COLO668 (cell line): ENCODE data around the gene VWCE.

Source experiments
- DNase-seq: peaks from one replicate; lab custom pipeline; 2025; ENCODE audit not compliant: unreplicated experiment; lab: John Stamatoyannopoulos, UW

Gene VWCE

DNA sequence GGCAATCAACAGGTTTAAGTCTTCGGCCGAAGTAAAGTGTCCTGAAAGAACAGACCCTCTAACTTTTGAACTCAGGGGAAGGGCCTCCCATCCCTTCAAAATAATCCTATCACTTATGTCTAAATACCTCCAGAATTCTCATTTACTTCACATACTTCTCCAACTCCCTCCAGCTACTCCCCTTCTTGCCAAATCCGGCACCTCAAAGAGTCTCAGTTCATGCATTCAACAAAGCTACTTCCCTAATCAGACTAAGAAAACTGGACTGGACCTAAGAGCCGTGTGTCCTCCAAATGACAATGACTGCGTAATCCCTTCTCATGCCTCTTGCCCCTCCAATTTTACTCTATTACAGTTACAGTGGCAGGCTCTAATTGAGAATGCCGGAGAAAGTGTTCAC is 36.5 kb upstream of the VWCE start:
- no peak for DNase-seq

DNA sequence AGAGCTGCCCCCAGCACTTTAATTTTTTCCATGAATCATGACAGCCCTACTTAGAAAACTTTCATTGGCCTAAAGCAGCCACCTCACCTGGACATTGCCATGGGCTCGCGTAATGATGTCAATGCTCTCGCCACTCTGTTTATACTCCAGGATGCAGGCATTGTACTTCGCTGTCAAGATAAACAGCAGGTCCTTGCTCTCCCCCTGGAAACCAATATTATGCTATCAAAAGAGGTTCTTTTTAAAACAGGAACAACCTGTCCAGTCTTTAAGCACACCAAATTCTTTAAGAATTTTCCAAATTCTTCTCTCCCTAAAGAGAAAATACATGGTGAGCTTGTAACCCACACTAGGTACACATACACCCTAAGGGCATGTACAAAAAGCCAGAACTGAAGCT is 34.8 kb upstream of the VWCE start:
- DNase-seq, result no peak

DNA sequence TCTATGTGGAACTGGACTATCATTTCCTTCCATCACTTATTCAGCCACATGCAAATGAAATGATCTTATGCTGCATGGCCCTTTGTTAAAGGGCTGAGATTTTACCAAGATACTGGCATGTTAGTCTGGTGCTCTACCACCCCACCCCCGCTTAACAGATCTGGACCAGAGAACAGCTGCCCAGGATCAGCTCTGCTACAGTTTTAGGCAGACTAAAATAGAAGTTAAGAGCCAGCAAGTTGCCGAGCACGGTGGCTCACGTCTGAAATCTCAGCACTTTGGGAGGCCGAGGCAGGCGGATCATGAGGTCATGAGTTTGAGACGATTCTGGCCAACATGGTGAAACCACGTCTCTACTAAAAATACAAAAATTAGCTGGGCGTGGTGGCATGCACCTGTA is 33.2 kb upstream of the VWCE start:
- DNase-seq, result no peak

DNA sequence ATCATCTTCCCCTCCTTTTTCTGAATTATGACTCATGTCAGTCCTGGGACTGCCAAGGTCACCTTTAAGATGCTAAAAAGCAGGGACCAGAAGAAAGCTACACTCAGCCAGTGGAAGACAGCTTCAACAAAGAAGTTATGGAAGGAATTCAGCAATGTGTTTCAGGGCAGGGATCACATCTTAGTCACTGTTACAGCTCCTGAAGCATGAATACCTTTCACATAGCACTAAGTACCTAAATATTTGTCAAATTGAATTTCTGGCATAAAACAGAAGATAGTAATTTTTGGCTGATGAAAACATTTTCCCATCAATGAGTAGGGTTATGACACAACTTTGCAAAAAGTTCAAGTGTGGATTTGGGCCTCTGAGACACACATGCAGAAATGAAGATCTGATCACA is 32.6 kb upstream of the VWCE start:
- DNase-seq, result no peak

DNA sequence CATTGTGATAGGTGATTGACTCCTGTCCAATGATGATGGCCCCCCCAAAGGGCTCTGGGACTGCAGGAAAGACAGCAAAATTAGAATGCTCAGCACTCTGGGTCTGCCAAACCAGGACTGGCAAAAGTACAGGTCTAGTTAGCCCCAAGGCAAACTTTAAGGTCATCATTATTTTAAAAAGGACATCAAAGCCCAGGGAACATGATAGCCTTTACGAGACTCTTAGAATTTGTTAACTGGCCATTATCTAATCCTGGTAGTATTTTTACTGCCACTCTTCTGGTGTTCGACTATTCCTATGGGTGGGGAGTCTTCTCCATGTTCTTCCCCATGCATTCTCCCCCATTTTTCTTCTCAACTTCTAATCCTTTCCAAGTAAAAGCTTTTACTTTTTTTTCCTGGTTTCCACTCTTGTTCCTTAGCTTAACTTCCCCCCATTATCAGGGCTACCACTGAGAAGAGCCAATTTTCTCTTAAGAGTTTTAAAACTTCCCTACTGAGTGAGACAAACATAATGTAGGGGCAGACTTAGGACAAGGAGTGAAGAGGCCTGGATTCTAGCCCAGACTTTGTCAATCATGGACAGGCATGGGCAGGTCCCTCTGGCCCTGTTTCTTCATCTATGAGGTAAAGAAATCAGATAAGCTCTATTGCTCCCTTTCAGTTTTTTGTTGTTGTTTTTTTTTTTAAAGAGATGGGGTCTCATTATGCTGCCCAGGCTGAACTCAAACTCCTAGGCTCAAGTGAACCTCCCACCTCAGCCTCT is 30.7 kb upstream of the VWCE start:
- no peak for DNase-seq

DNA sequence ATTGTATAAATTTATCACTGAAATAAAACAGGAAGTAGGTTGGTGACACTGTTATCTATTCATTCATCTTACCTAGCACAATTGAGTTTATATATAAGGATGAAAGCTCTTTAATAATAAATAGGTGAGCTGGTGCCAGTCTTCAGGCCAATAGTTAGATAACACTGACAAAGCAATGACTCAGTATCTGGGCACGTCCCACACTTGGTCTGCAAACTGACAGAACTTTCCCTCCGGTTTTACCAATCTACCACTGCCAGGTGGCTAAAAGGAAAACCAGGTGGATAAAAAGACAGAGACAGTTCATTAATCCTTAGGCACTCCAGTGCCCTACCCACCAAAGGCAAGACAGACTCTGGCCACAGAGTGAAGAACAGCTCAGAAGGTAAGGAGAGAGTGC is 20.1 kb upstream of the VWCE start:
- no peak for DNase-seq

DNA sequence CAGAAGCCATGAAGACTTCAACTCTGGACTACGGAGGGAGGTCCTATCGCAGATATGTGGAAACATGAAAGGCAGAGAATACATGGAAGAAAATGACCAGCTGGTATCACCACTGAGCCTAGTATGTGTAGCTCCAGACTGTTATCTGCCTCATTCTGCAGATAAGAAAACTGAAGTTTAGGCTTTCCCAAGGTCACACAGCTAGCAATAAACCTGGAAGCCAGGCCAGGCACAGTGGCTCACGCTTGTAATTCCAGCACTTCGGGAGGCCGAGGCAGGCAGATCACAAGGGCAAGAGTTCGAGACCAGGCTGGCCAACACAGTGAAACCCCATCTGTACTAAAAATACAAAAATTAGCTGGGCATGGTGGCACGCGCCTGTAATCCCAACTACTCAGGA is 15.6 kb upstream of the VWCE start:
- no peak for DNase-seq

- DNase-seq, result no peak
Measured at GRCh38 chr11:61309739-61310138, 14.6 kb upstream of the VWCE start.

- DNase-seq, result no peak
Measured at GRCh38 chr11:61309141-61309540, 14.0 kb upstream of the VWCE start.

DNA sequence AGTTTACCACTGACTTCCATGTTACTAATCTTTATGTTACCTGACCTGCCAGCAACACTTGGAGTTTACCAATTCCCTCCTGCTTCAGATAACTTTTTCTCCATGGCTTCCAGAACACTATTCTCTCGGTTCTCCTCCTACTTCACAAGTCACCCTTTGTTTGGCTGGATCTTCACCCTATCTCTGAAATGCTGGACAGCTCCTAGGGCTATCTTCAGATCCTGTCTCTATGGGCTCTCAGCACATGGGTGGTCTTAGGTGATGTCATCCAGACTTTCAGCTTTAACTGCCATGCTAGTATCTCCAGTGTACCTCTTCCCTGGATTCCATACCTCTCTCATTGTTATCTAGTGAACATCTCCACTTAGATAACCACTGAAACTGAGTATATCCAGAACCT is 12.2 kb upstream of the VWCE start:
- DNase-seq, result no peak

DNA sequence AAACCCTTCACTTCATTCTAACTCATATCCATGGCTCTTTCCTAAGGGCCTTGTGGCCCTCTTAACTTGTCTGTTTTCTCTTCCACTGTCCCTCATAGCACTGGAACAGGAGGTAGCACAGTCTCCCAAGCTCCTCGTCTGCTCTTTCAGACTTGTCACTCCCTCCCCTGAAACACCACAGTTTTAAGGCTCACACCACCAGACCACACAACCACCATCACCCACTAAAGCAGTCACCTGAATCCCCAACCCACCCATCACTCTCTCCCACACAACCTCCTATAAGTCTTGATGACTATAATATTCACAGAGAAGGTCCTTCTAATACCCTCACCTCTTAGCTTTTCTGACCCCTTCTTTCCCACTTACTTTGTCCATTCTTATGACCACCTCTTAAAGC is 11.1 kb upstream of the VWCE start:
- no peak for DNase-seq

DNA sequence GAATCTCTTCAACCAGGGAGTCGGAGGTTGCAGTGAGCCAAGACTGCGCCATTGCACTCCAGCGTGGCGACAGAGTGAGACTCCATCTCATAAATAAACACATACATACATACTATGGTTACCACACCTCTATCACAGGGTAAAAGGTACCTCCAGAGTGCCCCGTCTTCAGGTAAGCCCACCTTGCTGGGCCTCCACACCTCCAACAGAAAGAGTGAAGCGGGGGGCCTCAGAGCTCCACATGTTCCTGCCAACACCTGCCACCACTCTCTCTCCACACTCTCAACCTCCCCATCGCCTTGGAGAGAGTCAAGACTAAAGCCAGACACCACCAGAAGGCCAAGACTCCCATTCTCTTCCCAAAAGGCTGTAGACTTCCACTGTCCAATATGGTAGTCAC is 10.3 kb upstream of the VWCE start:
- DNase-seq, result no peak

DNA sequence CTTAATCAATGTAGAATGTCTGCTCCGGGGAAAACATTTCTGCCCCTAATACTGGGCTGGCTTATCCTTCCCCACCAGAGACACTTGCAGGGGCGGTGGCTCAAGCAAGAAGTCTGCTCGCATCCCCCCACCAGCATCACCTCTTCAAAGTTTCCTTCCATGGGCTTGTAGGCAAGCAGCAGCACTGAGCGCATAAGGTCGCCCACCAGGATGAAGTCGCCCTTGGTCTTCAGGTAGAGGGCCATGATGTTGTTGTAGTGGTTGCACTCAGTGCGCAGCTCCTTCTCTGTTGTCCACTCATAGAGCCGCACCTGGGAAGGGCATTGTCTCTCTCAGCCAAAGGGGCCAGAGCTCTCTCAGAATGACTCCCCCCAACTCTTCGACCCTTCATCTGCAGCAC is 8.6 kb upstream of the VWCE start:
- no peak for DNase-seq

DNA sequence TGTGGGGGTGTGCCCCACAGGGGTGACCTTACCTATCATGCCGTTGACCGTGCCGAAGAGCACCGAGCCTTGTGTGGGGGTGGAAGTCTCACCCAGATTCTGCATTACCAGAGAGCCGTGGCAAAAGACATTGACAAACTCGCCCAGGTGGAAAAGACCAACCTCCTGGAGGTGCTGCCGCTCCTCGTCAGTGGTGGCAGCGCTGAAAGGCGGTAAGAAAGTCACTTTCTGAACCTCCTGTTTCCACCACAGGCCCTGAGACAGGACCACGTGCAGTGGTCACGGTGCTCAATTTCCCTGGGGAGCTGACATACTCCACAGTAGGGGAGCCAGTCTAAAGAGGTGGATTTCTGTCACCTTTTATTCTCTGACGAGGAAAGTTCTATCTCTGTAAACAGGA is 7.4 kb upstream of the VWCE start:
- no peak for DNase-seq

- no peak for DNase-seq
Measured at GRCh38 chr11:61298663-61299244, 3.6 kb upstream of the VWCE start.

- DNase-seq, result no peak
Measured at GRCh38 chr11:61297746-61298145, 2.6 kb upstream of the VWCE start.

- DNase-seq, result no peak
Measured at GRCh38 chr11:61297341-61297740, 2.2 kb upstream of the VWCE start.

DNA sequence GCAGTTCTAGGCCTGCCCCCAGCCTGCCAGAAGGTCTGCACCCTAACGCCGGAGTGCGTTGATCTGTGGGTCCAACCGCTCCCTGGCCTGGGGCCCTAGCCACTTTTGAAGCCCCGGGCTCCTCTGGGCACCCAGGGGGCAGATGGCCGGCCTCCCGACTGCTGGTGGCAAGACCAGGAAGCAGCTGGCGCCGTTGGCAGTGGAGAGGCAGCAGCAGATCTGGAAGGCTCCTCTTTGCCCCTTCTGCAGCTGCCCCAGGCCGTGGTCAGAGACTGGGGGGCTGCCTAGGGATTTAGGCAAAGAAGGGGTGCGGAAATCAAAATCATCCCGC is 445 bp upstream of the VWCE start:
- peak; percentile 56 for DNase-seq

- DNase-seq, result peak; percentile 69
Measured at GRCh38 chr11:61293867-61294716, 1.0 kb downstream of the VWCE start.

GRCh38 chr11:61292356-61292755 is 2.8 kb downstream of the VWCE start:
- DNase-seq, result no peak

GRCh38 chr11:61290905-61291690 is 4.0 kb downstream of the VWCE start:
- no peak for DNase-seq
